GM12801 (cell line): ENCODE data around the gene SPDYC.

Source experiments
- TF ChIP-seq, protein P1 (sequence below): IDR thresholded peaks from one replicate; pipeline ENCODE4 v1.5.1; 2011; ENCODE audit warnings: control low read depth; ENCODE audit not compliant: insufficient read length; ENCODE audit errors: extremely low read depth

The SPDYC gene, protein sequence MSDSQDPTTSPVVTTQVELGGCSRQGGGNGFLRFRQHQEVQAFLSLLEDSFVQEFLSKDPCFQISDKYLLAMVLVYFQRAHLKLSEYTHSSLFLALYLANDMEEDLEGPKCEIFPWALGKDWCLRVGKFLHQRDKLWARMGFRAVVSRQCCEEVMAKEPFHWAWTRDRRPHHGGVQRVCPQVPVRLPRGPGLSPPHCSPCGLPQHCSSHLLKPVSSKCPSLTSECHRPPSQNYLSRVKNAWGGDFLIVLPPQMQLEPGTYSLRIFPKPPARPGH

DNA sequence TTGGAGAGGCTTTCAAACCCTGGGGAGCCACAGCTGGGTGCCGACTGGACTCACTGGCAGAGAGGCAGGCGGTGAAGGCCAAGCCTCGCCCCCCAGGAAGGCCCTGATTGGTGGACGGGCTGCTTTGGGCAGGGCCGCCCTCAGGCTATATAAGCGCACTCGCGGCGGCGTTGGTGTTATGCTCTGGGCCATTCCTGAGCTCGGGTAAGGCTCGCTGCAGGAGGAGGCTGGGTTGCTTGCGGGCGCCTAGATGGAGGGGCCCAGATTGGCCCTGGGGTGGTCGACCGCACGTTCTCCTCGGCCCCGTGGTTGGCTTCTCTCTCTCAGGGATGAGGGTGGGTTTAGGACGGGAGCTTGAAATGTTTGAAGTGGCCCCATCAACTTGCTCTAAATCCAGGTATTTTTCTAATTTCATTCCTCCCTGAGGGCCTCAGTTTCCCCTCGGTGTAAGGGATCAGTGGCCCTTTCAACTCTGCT lies at the start of gene SPDYC:
SPDYC (plus strand) TSS at position 176 of the 477 bp plus-strand sequence. CDS start 1,125 bp downstream, outside the sequence.
- TF ChIP-seq, protein P1, sequence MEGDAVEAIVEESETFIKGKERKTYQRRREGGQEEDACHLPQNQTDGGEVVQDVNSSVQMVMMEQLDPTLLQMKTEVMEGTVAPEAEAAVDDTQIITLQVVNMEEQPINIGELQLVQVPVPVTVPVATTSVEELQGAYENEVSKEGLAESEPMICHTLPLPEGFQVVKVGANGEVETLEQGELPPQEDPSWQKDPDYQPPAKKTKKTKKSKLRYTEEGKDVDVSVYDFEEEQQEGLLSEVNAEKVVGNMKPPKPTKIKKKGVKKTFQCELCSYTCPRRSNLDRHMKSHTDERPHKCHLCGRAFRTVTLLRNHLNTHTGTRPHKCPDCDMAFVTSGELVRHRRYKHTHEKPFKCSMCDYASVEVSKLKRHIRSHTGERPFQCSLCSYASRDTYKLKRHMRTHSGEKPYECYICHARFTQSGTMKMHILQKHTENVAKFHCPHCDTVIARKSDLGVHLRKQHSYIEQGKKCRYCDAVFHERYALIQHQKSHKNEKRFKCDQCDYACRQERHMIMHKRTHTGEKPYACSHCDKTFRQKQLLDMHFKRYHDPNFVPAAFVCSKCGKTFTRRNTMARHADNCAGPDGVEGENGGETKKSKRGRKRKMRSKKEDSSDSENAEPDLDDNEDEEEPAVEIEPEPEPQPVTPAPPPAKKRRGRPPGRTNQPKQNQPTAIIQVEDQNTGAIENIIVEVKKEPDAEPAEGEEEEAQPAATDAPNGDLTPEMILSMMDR, result no peak

DNA sequence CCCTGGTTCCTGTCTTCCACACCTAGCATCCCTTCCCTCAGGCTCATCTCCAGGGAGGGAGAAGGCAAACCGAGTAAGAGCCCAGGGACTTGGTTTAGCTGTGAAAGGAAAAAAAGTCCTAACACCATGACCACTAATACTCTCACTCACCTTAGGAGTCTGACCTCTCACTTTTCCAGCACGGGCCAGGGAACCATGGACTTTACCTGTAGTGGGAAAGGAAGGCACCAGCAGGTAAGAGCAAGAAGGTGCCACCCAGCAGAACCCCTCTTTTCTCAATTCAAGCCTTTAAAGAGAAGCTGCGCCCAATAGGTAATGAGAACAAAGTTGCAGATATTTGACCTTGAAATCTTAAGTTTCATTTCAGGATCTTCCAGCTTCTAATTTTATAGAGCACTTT lies 49.2 kb upstream of the SPDYC start:
- TF ChIP-seq, protein P1, result no peak

DNA sequence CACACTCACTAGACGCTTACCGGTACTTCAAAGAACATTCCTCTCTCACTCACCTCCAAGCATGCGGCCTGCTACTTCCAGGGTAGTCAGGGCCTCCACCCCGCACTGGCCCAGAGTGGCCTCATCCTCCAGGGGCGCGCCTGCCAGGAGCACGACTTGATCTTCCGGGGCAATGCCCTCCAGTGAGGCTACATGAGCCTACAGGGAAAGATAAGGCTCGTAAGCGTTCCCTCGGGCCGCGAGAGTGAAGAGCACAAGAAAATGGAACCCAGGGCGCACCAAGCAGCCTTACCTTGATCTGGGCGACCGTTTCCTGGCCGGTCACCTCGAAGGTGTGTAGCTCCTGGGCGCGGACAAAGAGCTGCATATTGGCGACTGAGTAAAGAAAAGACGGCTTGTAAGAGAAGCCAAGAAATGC lies 48.6 kb upstream of the SPDYC start:
- TF ChIP-seq, protein P1, result no peak

DNA sequence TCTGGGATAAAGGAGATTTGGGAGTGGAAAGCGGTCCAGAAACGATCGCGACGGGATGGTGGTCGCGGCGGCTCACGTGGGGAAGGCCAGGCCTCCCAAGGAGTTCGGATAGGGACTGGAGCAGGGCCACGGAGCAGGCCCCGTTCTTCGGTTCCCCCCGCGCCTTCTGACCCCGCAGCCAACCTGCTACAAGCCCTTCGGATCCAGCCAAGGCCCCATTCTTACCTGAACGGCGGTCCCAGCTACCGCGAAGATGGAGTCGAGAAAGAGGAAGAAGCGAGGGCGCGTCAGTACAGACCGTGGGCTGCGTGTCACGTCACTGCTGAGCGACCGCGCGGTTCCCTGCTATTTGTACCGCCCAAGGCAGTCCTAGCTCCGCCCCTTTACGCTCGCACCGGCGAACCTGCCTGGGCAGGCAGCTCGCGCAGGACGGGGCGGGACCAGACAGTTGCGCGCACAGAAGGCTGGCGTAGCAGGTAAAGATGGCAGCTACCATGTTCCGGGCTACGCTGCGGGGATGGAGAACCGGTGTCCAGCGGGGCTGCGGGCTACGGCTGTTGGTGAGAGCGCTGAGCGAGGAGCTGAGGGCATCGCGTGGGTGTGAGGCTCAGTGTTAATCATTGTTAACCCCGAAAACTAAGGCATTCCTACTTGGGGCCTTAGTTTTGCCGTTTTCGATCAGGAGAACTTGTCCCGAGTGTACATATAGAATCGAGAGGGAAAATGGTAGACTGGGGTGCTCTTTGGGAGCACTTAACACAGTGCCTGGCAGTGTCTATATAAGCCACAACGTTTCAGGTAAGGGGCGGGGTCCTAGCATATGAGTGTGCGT lies 48.0 kb upstream of the SPDYC start, which contains the start of the genes FAU and MRPL49:
FAU (minus strand) TSS at position 270 of the 832 bp plus-strand sequence. CDS start 321 bp downstream, outside the sequence.
MRPL49 (plus strand) TSS at position 457 of the 832 bp plus-strand sequence; CDS start at position 483, 26 bp downstream.
- TF ChIP-seq, protein P1, result no peak

DNA sequence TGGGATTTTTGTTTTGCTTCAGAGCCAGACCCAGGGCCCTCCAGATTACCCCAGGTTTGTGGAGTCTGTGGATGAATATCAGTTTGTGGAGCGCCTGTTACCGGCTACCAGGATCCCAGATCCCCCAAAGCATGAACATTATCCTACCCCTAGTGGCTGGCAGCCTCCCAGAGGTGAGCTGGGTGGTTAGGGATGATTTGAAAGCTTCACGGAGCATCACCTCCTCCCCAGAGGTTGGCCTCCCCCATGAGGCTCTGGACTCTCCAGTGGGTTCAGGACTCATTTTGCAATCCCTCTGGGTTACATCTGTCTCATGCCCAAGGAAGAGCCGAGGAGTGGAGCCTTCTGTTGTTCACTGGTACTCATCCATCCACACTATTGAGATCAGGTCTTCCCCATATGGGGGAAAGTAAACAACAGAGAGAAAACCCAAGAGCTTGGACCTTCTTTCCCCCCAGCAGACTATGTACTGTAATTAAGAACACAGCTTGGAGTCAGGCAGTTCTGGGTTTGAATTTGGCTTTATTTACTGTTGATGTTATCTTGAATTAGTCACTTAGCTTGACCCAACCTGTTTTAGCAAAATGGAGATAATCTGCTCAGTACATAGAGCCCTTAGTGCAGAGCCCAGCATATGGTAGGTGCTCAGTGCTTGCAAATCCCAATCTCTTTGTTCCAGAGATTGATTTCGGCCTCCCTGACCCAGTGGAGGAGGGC lies 45.4 kb upstream of the SPDYC start:
- TF ChIP-seq, protein P1, result no peak

DNA sequence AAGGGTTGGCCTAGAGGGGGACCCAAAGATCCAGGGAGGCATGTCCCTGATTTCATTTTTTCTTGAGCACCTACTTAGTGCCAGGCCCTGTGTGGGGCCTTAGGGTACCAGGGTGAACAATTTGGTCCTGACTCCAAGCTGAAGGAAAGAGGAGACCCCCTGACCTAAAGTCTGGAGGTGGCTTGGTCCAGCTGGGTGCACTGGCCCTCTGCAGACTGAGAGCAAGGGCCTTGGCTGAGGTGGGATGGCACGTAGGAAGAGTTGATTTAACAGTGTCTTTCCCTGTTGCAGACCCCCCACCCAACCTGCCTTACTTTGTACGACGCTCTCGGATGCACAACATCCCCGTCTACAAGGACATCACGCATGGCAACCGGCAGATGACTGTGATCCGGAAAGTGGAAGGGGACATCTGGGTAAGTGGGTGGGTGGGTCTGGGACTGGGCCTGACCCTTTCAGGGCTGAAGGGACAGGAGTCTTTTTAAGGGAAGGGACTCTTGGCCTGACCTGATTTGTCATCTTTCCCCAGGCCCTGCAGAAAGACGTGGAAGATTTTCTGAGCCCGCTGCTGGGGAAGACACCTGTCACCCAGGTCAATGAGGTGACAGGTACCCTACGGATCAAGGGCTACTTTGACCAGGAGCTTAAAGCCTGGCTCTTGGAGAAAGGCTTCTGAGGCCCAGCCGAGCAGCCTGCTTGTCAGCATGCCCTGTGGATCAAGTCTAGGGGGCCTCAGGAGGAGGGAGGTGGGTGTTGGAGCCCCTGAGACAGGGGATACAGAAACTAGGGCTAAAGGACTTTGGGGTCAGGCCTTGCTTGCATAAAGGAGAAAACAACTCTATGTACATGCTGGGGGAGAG lies 44.6 kb upstream of the SPDYC start:
- TF ChIP-seq, protein P1, result no peak
